Hematopoietic multipotent progenitor cell treated with erythropoietin and hydrocortisone succinate and interleukin-3 and kit ligand, for 8 days (in vitro differentiated cells): ENCODE data around the gene OR4B1.
"Not testable (repeated sequence)": the region's sequence is repeated elsewhere in the genome, so short reads cannot be mapped to it uniquely, and the experiment has no call there.

Source experiments
- DNase-seq: peaks from one replicate; pipeline ENCODE4 v3.0.0-alpha.2; 2015

OR4B1 gene, protein sequence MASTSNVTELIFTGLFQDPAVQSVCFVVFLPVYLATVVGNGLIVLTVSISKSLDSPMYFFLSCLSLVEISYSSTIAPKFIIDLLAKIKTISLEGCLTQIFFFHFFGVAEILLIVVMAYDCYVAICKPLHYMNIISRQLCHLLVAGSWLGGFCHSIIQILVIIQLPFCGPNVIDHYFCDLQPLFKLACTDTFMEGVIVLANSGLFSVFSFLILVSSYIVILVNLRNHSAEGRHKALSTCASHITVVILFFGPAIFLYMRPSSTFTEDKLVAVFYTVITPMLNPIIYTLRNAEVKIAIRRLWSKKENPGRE

DNA sequence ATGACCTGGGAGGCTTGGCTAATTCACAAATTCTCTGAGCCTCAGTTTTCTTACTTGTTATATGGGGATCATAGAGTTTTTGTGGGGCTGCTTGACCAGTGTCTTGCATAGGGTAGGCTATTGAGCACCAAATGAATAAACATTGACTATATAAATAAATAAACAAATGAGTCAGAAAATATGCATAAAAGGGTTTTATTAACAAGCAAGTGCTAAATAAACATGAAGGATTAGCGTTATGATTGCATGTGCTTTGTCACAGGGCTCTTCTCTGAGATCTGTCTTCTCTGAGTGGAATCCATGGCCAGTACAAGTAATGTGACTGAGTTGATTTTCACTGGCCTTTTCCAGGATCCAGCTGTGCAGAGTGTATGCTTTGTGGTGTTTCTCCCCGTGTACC lies at the start of gene OR4B1:
TSS of gene OR4B1 (plus strand) at position 301 of the 400 bp plus-strand sequence. CDS start at position 301, 0 bp downstream.
- DNase-seq = no peak

DNA sequence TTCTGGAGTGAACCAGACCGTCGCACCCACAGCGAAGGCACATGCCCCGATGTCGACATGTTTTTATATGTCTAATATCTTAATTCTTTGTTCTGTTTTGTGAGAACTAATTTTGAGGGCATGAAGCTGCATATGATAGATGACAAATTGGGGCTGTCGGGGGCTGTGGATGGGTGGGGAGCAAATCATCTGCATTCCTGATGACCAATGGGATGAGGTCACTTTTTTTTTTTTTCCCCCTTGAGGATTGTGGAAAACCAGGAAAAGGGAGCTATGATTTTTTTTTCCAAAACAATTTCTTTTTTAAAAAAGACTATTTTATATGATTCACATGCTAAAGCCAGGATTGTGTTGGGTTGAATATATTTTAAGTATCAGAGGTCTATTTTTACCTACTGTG lies 49.2 kb upstream of the OR4B1 start:
- DNase-seq = no peak

DNA sequence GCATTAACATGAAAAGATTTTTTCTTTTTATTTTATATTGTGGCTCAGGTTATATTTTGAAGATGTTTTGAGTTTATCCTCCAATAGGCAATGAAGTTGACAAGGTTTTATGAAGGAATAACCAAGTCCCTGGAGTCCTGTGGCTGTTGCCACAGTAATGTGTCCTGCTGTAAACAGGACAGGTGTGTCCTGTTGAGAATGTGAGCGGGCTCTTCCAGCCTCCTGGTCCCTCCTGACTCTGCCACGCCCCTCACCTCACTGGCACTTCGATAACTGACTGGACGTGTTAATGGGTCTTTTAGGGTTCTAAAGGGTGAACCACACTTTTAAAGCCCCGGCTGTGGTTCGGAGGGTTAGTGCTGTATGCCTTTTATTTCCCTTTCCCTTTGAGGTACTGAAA lies 47.8 kb upstream of the OR4B1 start:
- DNase-seq = no peak

DNA sequence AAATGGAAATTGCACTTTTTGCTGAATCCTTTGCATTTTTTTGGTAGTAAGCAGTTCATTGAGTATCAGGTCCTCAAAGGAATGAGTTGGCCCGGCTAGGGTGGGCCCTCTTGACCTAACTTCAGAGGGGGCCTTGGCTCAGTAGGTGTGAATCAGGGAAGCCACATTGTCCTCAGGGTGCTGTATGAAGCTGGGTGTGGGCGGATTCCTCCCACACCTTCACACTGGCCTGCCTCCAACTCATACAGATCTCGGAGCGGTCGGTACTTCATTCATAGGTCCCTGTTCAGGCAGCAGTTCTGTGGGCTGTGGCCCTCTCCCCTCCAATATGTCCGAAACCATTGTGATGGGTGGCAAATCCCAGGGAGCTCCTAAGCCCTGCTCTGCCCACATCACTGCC lies 47.4 kb upstream of the OR4B1 start:
- DNase-seq = no peak

DNA sequence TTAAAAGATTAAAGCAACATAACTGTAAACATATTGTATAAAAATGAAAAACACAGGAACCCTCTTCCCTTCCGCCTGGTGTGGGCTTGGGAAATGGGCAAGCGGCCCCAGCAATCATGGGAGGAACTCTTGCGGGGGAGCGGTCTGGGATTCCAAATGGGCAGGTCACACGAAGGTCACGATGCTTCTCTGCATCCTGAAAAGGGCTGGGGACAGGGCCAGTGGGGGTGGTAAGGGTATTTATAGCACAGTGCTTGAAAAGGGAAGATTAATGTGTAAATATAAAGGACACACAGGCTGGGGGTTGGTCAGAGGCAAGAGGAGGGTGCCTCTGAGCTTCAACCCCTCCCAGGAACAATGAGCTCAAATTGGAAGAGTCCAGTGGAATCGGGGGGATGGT lies 46.9 kb upstream of the OR4B1 start:
- DNase-seq = no peak

DNA sequence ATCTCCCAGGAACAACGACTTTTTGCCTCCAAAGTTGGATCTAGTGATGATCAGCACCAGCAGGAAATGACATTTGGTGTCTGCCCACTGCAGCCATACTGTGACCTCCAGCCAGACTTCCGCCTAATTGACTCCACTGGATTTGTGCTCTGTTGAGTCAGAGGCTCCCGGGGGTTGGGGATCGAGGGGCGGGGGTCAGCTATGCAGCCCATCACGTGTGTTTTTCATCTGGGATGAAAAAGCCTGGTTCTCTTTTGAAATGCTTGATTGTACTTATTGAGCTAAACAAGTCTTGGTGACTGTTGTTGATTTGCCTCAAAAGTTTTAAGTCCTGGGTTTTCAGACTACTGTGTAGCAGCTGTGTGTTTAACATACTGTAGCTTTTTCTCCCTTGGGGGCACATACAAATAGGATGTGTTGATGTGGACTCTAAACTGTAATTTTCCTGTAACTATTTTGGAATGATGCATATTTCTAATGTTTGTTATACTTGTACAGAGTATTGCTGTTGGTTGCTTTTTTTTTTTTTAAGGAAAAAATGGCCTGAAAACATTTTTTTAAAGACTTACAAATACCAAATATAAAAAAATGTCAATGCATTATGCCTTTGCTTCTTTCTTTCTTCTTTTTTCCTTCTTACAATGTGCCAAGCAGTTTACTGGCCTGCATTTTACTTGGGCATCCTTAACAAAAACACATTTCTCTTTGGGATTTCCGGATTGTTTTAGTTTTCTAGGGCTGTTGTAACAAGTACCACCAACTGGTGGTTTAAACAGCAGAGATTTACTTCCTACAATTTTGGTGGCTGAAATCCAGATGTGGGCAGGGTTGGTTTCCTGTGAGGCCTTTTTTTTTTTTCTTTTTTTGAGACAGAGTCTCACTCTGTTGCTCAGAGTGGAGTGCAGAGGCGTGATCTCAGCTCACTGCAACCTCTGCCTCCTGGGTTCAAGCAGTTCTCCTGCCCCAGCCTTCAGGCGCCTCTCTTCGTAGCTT lies 46.1 kb upstream of the OR4B1 start:
- DNase-seq = no peak

DNA sequence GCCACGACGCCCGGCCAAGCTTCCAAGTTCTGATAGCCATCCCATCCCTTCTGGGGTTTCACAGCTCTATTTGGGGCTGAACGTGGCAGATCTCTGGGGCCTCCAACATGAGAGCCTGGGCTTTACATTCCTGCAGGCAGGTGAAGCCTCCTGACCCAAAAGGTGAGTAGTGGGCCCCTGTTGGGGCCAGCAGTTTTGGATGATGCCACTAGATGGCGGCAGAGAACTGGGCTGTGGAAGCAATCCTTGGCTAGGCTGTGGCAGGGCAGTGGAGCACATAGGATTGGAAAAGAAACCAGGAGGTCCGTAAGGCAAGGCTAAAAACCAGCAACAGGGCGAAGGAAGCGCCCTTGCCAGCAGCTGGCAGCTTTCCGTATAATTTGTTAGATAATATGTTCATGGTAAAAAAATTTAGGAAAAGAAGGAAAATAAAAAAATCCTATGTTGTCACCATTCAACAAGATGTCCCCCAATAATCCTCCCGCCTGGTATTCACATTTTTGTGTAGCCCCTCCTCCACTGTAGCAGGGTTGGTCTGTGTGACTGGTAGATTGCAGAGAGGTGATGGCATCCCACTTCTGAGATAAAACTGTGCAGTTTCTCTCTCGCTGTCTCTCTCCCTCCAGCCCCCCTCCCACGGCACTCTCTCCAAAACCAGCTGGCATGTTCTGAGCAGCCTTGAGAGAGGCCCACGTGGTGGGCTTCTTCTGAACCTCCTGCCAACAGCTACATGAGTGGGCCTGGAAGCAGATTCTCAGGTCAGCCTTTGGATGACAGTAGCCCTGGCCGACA lies 43.6 kb upstream of the OR4B1 start:
- peak; percentile 56 for DNase-seq

DNA sequence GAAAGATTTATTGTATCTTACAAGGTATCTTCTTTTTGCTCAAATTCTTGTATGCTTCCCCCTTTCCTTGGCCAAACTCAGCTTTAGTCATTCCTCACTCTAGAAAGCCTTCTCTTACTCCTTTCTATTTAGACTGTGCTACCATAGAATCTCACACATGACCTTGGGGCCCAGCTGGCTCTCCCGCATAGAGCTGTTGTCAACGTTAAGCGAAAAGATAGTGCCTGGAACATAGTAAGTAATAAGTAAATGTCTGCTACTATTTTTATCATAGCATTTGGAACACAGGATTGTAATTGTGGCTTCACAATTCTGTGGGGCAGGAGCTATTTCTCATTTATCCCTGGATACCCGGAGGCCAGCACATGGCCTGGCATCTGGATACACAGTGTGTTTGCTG lies 38.9 kb upstream of the OR4B1 start:
- no peak for DNase-seq

DNA sequence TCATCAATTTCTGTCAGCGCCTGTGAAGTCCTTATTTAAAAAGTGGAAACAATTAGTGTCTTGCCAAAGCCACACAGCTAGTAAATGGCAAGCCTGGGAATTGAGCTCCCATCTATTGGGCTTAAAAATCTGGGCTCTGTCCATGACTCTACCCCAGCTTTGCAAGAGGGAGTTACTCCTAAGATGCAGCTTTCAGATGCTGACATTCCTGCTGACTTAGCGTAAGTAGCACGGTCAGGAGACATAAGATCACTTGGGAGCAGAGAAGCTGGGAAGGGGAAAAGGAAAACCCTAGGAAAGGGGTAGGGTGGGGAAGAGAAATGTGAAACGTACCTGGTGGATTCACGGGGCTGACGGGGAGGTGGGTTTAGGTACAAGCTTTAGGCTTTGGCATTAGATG lies 36.0 kb upstream of the OR4B1 start:
- no peak for DNase-seq

DNA sequence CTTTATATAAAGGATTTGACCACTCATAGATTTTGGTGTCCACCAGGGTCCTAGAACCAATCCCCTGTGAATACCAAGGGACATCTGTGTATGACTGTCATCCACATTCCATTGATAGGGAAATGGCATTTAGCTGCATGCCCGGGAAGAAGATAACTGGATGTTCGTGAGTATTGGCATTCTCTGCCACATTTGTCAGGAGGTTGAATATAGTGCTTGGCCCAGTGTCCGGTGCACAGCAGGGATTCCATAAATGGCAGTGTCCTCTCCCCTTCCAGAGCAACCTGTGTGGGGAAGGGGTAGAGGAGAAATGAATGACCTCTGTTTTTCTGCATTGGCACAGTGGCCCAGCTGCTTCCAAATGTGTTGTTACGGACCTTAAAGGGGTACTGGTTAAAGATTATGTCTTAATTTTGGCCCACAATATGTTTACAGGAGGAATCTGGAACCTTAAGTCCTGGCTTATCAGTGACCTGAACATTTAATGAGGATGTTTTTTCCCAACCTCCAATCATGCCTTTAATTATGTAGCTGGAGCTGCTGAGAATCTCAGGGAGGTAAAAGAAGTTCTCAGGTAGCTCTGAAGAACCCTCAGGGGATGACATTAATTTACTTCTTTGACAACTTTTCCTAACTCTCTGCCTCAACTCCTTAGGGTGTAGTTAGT lies 33.6 kb upstream of the OR4B1 start:
- no peak for DNase-seq

DNA sequence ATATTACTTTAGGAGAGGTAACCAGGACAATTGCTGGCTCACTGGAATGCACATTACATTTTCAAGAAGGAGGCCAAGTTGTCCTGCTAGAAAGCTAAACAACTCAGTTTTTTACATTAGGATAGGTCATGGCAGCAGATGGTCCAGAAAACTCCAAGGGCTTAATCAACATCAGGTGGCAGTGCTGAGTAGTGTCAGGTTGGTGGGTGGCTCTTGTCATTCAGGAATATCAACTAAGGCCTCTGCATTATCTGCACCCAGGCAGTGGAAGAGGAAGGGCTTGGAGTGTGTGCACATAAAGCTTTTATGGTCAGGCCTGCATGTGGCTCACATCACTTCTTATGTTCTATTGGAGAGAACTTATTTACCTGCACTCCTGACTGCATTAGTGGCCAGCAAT lies 32.2 kb upstream of the OR4B1 start:
- DNase-seq = no peak

DNA sequence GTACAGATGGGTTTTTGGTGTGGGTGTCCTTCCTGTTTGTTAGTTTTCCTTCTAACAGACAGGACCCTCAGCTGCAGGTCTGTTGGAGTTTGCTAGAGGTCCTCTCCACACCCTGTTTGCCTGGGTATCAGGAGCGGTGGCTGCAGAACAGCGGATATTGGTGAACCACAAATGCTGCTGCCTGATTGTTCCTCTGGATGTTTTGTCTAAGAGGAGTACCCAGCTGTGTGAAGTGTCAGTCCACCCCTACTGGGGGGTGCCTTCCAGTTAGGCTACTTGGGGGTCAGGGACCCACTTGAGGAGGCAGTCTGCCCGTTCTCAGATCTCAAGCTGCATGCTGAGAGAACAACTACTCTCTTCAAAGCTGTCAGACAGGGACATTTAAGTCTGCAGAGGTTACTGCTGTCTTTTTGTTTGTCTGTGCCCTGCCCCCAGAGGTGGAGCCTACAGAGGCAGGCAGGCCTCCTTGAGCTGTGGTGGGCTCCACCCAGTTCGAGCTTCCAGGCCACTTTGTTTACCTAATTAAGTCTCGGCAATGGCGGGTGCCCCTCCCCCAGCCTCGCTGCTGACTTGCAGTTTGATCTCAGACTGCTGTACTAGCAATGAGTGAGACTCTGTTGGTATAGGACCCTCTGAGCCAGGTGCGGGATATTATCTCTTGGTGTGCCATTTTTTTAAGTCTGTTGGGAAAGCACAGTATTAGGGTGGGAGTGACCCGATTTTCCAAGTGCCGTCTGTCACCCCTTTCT lies 25.5 kb upstream of the OR4B1 start:
- not testable (repeated sequence) for DNase-seq

DNA sequence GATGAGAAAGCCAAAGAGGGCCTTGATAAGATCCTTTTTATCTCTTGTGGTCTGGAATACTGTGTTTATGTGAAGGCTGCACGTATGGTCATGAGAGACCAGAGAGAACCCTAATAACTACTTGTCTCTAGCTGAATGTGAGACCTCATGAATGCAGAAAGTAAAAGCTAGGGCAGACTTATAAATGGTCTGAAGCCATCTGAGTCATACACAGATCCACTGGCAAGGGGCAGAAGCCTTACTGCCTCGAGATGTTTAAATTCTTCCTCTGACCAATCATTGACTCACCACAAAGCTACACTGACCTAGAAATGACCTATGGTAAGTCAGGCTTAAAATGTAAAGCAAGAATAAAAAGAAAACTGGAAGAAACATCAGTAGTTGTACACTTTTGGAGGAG lies 22.7 kb upstream of the OR4B1 start:
- DNase-seq = no peak

DNA sequence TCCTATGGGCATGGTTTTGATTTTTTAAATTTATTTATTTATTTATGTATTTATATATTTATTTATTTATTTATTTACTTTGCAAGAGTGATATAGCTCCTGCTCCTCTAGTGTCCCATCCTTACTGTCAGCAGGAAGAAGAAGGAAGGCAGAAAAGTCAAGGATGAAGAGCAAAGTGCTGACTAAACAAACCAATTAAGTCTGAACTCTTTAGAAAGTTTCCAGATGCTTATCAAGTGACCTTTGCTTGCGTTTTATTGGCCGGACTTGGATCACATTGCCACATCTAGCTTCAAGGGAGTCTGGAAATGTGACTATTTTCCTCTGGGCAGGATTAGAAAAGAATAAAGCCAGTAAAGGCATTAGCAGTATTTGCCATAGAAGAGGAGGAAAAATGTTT lies 8.7 kb upstream of the OR4B1 start:
- DNase-seq = no peak

DNA sequence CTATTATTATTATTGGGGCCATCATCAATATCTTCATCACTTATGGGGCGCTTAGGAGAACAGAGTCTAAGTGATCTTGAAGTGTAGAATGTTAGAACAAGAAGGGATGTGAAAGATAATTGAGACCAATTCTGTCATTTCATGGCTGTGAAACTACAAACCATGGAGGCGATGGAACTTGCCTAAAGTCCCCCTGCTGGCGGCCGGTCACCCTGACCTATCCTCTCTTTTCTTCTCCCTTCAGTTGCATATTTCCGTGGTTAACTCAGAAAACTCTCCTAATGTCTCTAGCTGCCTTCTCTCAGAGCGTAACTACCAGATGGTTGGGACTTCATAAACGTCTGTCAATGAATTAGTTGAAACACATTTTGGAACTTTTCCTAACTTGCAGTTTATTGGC lies 6.6 kb upstream of the OR4B1 start:
- DNase-seq = no peak

DNA sequence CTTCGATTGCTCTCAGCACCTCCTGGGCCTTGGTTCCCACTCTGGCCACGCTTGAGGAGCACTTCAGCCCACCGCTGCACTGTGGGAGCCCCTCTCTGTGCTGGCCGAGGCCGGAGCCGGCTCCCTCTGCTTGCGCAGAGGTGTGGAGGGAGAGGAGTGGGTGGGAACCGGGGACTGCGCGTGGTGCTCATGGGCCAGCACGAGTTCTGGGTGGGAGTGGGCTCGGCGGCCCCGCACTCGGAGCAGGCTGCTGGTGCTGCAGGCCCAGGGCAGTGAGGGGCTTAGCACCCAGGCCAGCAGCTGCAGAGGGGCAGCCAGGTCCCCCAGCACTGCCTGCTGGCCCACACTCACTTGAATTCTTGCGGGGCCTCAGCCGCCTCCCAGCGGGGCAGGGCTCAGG lies 12.2 kb downstream of the OR4B1 start:
- no peak for DNase-seq

DNA sequence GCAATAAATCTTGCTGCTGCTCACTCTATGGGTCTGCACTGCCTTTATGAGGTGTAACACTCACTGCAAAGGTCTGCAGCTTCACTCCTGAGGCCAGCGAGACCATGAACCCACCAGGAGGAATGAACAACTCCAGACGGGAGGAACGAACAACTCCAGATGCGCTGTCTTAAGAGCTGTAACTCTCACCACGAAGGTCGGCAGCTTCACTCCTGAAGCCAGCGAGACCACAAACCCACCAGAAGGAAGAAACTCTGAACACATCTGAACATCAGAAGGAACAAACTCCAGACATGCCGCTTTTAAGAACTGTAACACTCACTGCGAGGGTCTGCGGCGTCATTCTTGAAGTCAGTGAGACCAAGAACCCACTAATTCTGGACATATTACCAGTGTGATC lies 13.4 kb downstream of the OR4B1 start:
- not testable (repeated sequence) for DNase-seq

DNA sequence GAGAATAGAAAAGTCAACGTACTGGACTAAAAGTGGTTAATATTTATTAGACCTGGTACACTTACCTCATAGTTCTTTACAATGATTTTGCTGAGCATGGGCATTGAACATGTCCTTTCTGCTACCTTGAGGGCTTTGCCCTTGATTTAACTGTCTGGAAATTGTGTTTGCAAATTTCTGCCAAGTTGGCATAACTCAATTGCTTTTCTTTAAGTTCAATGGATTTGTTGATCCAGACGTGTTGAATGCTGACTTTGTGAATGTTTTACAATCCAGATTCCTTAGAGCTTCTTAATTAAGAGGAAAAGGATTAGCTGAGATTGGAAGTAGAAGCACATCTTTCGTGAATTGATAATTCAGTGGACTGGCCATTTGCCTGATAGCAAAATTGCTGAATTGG lies 21.1 kb downstream of the OR4B1 start:
- no peak for DNase-seq

DNA sequence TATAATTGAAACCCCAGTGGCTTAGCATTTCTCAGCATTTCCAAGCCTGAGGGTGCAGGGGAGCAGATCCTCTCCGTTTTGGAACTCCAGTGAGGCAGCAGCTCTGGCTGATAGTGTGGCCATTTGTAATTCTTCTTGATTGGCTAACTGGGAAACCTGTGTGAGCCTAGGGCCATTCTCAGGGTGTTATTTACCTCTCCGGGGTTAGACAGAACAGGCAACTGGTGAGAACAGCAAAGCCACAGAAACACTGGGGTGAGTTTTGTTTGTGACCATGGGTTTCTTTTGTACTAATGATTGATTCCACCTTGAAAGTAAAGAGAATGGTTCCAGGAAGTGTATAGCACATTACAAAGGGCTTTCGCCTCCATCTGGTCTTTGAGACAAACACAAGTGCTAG lies 25.9 kb downstream of the OR4B1 start:
- no peak for DNase-seq

DNA sequence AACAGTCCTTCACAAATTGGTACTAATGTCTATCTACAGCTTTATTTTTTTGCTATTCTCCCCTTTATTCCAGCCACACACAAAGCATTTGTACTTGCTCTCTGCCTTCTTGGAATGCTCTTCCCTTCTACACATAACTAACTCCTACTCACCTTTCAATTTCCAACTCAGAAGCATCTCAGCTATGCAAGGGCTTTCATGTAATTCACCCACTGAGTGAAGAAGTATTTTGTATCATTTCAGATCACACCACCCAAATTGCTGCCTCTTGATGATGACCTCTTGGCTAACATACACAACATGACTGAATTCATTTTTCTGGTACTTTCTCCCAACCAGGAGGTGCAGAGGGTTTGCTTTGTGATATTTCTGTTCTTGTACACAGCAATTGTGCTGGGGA lies 28.2 kb downstream of the OR4B1 start, which contains the start of gene OR4X2:
TSS of gene OR4X2 (plus strand) at position 301 of the 400 bp plus-strand sequence. CDS start at position 301, 0 bp downstream.
- no peak for DNase-seq

DNA sequence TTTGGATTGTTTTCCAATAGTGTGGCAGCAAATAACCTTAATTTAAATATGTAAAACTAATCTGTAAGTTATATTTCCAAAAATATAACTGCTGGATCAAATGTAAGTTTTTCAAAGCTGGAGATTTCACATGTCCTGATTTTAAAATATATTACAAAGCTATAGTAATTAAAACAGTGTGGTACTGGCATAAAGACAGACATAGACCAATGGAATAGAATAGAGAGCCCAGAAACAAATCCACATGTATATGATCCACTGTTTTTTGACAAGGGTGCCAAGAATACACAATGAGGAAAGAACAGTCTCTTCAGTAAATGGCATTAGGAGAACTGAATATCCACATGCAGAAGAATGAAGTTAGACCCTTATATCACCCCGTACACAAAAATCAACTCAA lies 32.3 kb downstream of the OR4B1 start:
- no peak for DNase-seq

DNA sequence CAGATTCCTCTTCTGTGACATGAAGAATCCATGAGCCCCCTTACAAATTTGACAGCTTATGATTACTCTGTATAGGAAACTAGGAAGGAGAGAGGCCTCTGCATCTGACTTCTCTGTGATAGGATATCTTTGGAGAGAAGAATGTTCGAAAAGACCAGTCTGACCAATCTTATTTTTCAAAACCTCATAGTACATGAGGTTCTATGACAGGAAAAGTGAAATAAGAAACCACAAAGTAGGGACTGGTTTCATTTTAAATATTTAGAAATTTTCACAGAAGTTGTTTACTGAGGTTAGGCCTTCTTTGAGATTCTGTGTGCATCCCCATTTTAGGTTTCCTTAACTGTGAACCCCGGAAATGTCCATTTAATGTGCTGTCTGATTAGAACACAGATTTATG lies 45.0 kb downstream of the OR4B1 start:
- no peak for DNase-seq
